HG02759 (cell line): Measurements from ENCODE around the gene KCNA5.

Experiments
- ATAC-seq: cut with Tn5 transposase; IDR thresholded peaks from one replicate; pipeline ENCODE4 v1.9.1; 2021; ENCODE audit warnings: mild to moderate bottlenecking, moderate library complexity; ENCODE audit not compliant: unreplicated experiment

The KCNA5 gene

DNA sequence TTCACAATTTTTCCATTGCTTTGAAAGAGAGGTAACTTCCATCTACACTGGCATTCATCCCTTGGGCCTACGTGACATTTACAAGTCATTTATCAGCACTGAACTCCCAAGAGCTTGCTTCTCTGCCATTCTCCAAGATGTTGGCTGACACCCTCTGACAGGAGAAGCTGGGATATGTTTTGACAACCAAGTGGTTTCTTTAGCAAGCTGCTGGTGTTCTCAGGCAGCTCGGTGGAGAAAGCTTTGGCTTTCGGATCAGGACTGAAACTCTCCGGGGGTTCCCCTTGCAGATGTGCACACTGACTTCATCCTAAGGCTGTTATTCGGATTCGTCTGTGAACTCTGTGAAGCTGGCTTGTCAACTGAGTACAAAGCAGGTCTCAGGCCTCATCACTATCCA, 15.7 kb downstream of the KCNA5 start:
- no peak for ATAC-seq

DNA sequence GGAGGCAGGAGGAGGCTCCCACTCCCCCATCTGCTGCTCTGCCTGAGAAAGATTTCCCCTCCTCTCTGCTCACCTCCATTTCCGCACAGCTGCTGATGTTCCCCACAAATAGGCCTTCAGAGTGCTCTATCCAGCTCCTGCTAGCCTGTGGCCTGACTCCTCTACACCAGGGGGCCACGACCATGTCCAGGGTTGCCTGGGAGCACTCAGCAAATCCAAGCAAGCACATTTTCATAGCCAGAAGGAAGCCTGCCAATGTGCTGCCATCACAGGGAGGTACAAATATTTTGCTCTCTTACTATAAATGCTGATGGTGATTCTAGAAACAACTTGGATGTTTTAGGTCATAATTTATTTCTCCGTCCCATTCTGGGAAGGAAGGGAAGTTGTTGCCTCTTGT, 17.3 kb downstream of the KCNA5 start:
- ATAC-seq: no peak

DNA sequence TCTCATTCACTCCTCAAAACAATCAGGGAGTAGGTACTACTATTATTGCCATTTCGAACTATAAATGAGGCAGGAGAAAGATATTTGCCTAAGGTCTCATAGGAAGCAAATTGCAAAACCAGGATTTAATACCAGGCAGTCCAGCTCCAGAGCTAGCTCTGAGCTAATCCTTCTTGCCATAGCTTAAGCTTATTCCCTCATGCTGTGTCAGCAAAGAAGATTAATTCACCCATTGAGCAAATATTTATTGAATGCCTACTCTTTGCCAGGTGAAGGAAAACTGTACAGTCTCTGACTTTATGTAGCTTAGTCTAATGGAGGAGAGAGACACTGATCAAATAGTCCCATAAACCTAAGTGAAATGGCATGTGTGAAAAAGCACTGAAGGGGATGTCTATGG, 19.5 kb downstream of the KCNA5 start:
- no peak for ATAC-seq

DNA sequence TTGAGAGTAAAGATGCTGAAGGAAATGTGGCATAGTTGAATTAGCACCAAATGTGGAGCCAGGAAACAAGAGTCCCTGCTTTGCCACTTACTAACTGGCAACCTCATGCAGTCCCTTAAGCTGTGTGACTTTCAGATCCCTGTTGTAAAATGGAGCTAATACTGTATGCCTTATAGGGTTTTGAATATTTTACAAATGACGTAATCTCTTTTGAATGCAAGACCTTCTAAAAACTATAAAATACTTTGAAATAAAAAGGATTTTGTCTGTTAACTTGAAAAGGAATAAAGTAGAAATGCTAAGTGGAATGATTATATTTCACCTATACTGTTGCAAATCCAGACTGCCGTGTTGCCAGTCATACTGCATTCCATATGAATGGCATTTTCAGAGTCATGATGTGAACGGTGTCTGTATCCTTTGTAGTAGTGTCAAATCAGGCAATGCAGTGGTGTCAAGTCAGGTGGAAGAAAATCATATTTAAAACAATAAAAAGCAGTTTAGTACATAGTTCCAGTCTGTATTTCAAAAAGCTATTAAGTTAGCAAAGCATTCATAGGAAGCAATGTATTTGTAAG, 21.3 kb downstream of the KCNA5 start:
- ATAC-seq: no peak

DNA sequence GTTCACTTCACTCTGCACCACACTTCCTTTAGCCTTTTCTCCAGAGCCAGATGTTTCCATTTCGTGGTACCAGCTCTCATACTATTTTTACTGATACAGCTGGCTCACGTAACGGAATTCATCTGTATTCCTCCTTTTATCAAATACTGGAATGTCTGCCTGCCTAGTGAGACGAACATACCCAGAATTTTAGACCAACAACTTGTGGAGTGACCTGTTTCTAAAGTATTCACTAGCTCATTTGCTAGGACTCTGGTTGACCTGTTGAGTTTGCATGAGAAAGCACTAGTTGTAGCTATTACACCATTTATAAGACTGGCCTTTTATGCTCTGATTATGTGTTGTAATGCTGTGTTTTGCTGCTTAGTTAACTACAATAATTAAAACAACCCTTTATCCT, 22.6 kb downstream of the KCNA5 start:
- no peak for ATAC-seq

DNA sequence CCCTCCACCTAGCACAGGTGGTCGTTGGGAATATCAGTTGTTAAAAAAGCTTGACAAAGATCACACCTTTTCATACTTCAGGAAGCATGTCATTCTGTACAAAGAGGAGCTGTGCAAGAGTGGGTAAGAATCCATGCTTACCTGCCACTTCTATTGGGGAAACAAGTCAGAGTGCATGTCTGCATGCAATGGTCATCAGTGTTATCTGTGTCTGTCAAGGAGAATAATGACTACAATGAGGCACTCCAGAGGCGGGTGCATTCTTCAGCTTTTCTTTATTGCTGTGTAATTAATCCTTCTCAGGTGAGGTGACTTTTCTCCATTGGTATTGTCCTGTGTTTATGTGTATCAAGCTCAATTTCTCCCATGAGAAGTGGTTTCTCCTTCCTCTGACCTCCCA, 24.4 kb downstream of the KCNA5 start:
- no peak for ATAC-seq

DNA sequence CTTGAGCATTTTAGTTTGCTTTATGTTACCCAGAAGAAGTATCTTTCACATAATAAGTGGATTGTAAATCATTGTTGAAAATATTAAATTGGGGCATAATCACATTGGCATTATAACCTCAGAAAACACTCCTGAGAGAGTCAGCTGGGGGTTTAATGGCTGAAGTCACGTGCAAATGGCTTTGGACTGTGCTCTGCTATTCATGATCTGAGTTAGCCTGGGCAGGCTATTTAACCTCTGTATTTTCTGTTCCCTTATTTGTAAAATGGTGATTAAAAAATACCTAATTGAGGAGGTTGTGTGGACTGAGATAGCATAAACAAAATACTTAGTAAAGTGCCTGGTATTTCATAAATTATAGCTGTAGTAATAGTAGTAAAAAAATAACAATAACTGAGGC, 24.9 kb downstream of the KCNA5 start:
- ATAC-seq: no peak

DNA sequence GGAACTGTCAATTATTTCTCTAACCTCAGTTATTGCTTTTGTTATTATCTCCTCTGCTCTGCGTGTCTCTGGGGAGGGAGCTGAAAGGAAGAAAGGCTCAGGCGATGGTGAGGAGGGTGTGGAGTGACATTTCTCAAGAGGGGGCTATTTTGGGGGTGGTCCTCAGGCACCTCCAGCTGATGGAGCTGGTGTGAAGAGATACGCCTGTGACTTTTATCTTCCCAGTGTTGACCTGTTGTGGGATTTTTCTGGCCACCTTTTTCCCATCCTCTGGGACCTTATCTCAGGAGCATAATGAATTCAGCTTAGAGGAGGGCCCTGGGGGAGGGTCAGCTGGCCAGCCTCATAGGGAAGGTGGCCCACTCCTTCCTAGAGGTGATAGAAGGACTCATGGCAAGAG, 26.4 kb downstream of the KCNA5 start:
- no peak for ATAC-seq

DNA sequence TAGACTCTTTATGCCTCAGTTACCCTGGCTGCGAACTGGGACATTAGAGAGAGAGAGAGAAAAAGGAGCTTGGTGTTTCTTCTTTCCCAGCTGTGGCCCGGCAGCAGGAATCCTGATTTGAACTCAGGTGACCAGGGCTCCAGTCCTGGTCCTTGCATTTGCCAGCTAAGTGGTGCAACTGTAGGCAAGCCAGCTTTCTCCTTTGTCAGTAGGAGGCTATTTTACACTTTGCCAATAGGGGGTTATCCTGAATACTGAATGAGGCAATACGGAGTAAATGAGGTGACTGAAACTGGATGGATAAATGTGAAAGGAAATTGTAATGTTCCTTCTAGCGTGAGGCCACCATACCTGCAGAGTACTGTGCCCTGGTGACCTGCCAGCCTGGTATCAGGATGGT, 27.8 kb downstream of the KCNA5 start:
- no peak for ATAC-seq

DNA sequence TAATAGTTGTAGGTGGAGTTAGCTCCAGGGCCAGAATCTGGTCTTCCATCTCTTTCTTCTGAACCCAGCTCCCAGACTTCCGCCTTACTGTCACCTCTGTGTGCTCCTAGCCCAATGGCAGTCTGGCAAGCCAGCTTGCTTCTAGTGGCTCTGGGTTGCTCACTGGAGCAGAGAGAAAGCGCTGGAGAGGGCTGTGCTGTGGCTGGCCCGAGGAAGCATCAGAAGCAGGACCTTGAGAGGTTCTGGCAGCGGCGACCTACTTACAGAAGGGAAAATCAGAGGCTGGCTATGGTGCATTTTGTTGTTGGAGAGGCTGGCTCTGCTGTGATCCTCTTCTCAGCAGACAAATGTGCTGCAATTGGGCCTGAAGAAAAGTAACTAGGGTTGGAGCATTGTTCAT, 28.6 kb downstream of the KCNA5 start:
- ATAC-seq: no peak

DNA sequence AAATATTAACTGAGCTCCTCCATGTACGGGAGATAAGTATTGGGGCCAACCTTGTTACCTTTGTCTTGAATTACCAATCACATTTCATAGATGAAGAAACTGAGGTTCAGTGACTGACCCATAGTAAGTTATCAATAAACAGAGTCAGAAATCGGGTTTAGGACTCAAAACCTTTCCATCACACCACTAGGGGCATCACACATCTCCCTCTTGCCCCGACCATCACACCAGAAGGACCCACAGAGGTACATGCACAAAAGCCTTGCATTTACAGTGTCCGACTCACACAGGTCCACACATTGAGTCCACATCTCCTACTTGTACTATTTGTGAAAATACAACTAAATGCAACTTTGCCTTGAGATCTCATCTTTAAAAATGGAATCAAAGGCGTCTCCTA, 29.4 kb downstream of the KCNA5 start:
- ATAC-seq: no peak

DNA sequence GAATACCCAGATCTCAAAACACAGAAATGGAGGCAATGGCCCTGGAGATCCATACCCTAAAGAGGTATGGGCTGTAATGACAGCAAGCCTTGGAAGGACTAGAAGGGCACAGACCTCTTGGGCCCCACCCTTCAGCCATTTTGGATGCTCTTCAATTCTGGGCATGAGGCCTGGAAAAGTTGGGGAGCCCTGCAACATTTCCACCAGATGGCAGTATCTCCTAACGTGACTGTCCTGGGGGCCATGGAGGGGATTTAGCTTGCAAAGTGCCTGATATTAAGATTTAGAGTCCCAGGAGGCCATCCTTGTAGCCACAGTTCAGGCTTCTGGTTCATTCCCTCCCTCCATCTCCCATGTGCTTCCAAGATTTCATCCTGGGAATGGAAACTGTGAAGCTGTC, 30.2 kb downstream of the KCNA5 start:
- ATAC-seq: no peak

DNA sequence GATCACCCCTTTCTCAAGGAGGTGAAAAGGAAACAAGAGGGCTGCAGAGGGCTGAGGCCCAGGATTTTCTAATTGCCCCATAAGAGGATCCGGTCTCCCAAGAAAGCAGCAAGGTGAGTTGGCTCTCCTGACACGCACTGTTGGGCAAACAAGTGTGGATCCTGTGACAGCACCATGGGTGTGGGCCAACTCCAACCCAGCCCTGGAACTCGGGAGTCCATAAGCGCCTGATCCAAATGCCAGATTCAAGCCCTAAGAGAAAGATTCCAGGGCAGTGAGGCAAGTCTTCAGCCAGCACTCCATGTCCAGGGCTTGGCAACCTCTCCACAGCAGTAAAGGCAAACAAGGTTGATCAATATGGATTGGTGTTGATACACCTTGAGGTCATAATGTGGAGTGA, 33.1 kb downstream of the KCNA5 start:
- no peak for ATAC-seq

DNA sequence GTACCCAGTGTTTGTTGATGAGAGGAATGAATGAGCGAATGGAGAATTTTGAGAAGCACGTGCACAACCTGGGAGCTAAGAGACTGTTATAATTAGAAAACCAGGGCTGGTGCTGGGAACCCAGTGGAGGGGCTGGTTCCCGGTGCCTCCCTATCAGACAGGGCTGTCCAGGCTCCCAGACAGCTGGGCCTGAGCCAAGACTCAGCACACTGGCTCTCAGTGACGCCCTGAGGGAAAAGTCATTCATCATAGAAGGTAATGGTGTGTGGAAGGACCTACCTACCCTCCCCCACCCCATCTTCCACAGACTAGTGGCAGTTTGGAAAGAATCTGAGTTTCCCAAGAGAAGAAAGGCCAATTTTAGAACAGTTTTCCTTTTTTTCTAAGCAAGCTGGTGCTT, 34.7 kb downstream of the KCNA5 start:
- ATAC-seq: no peak

DNA sequence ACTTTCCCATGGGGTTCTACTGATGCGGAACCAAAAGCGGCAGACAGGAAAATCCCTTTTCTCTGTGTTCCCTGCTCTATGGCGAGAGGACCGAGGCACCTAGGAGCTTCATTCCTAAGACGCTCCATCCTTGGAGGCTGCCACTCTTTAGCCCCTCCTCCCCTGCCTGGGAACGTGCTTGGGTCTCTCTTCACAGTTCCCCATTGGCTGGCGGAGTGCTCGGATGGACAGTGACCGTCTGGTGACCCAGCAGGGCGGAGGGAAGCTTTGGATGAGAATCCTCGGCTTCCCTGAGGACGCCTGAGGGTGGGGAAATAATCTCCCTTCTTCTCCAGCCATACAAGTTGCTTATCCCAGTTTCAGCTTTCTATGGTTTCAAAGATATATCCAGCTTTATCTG, 37.3 kb downstream of the KCNA5 start:
- ATAC-seq: no peak

DNA sequence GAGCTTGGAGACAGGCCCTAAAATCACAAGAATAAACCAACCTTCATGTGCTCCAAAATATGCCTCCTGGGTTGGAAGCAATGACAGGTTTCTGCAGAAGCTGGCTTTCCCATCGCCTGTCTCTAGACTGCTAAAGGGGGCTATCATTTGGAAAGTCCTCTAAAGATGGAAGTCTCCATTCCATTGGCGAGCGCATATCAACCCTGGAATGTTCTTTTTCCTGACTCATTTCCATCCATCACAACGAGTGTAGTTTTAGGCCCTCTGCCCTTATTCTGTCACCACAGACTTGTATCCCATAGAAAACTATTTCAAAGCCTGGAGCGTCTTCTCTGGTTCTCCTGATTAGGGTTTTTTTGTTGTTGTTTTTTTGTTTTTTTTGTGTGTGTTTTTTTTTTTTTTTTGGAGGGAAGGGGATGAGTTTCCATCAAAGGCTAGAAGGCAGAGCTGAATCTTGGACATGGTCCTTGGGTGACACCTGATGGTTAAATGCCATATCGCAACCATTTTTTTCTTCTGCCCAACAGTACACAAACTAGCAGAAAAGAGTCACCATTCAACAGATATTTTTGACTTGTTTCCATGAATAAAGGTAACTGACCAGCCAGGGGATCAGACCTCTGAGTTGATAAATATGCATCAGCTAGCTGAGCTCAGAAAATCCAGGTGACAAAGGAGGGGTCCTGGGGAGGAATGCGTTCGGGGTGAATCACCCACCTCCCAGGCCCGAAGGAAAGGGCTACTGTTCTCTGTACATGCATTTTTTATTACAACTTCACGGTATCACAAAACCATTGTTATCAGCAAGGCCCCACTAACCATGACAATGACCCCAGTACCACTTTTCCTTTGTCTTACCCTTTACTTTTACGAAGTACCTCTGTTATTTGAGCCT, 40.5 kb downstream of the KCNA5 start:
- ATAC-seq: no peak

DNA sequence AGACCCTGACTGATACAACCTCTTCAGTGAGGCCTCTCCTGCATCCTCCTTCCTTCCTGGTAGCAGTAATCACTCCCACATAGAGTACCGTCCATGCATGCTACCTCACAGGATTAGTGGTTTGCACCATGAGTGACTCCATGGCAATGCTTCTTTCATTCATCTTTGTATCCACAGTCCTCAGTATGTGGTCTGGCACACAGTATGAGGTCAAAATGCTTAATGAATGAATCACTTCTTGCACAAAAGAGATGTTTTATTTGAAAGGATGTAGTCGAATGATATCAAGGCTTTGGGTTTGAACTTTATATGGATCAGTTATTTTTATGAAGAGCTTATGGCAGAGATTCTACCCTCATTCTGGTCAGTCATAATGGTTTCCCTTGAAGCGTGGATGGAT, 42.2 kb downstream of the KCNA5 start:
- ATAC-seq: no peak

DNA sequence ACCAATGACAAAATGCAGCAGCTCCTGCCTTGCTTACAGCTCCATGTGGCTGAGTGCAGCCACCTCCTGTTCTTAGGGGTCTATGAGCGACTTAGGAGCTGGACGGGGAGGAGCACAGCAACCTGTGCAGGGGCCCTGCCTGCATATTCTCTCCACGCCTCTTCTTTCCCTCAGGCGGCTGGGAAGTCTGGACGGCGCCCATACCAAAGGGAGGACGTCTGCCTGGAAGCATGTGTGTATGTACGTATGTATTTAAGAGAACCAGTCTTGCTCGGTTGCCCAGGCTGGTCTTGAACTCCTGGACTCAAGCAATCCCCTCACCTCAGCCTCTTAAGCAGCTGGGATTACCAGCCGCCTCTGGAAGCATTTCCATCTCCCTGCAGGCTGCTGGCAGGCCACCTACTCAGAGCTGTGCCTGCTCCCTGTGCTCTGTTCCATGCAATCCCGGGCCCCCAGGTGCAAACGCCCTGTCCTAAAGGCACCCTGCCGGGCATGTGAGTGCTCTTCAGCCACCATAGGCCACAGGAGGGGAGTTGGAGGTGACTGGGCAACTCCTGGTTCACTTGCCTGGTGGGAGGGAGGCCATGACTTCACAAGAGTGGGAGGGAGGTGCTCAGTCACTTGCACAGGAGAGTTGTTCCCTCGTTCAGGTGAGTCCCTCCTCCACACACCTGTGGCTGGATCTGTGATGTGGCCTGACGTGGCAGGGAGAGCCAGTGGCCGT, 44.3 kb downstream of the KCNA5 start:
- no peak for ATAC-seq

DNA sequence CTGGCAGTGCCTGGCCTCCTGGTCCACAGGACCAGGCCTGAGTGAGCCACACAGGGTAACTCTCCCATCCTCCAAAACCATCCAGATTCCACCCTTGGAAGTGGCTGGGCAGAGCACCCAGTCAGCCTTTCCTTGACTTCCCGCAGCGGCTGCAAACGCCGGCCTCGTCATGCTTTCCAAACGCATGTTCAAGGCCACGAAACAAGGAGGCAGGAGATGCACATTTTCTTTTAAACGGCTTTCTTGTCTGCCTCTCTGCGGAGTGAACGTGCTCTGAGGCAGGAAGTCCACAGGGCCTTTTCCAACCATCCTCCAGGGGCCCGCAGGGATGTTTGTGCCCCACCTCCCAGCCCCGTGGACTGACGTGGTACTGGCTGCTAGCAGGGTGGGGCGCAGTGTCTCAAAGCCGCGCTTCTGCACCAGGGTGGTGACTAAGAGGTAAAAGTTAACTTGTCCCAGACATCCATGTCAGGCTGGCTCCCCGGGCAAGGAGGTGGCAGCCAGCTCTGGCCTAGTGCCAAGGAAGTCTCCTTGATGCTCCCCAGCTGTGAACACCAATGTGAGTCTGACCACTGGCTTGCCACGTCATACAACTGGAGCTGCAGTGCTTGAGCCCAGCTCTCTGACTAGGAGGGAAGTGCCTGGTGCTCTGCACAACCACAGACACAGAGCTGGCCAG, 45.0 kb downstream of the KCNA5 start:
- no peak for ATAC-seq

DNA sequence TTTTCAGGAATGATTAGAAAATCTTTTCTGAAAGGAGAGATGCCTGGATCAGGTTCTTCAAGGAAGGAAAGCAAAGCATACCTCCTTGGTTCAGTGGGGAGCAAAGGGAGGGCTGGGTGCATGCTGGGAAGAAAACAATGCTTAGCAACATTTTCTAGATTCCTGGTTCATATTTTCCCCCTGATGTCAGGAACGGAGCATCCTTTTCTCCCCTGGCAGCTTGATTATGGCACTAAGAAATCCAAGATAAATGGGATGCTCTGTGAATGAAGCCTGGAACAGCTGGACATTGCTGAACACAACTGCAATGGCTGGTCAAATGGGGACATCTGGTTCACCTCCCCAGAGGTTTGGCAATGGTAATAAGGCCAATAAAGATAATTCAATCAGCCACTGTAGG, 50.9 kb downstream of the KCNA5 start:
- no peak for ATAC-seq

DNA sequence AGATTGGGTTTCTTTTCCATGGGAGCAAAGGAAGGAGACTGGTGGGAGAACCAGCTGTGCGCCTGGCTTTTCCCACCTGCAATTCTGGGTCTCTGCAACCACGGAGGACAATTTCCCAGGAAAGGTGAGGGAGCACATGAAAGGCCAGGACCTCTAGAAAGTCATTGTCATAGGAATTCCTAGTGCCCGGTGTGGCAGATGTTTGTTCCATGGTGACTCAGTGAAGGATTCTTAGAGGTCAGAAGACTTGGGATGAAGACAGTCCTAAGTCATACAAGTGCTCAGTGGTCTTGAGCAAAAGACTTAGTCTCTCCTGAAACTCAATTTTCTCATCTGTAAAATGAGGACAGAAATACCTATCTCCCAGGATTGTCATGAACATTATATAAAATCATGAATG, 51.3 kb downstream of the KCNA5 start:
- no peak for ATAC-seq
